ENCODE data around the gene CABP1.
A peak's percentile ranks its signal among the peaks of the same experiment; 100 is the strongest.

CABP1 gene

GRCh38 chr12:120713861-120714482, 73.5 kb downstream of the CABP1 start:
- H3K36me3 Mint-ChIP-seq (ENCODE audit: insufficient read depth) = peaks cover 18% of the 10 kb centered on the region
- no peak overlapping the region for H3K4me3 Mint-ChIP-seq
- H3K27me3 Mint-ChIP-seq = no peaks in the 10 kb centered on the region
- H3K27ac Mint-ChIP-seq (ENCODE audit: low read depth) = no peak overlapping the region
- DNase-seq (ENCODE audit: low spot score in 2 of 2) (peak; percentile 35 to 67), ATAC-seq (replicated peaks; ENCODE audit: extremely low read depth, poor library complexity, severe bottlenecking) (peak; percentile 77)
- H3K9me3 Mint-ChIP-seq = no peaks in the 10 kb centered on the region
- H3K4me1 Mint-ChIP-seq = peaks cover 35% of the 10 kb centered on the region

All from central memory CD8-positive, alpha-beta T cell (primary cell).